K562 (cell line): ENCODE data around the gene SRRT. TPM values are rescaled to one million over a fixed set of nuclear protein-coding genes. Genes with fewer than 3 reads are reported as not detected.

Experiments used
- ARHGAP35 ChIP-seq: fragments of 450-650 bp; IDR thresholded peaks from 2 replicates; pipeline ENCODE4 v1.6.1; 2018; ENCODE audit not compliant: partially characterized antibody
- CBX8 ChIP-seq: fragments of 200-600 bp; sonication (generic); IDR thresholded peaks from 2 replicates; pipeline ENCODE4 v1.6.1; 2012; ENCODE audit warnings: borderline replicate concordance, mixed run types, low read depth, mild to moderate bottlenecking, moderate library complexity, mixed read lengths, low read length, control low read depth, inconsistent platforms; ENCODE audit not compliant: poor library complexity, severe bottlenecking; ENCODE audit errors: extremely low read depth
- CC2D1A ChIP-seq: fragments of 450-650 bp; IDR thresholded peaks from 2 replicates; pipeline ENCODE4 v1.6.1; 2017; ENCODE audit warnings: mild to moderate bottlenecking
- CHD2 ChIP-seq: IDR thresholded peaks from 2 replicates; pipeline ENCODE4 v1.6.1; 2011; ENCODE audit warnings: low read depth, low read length
- EP400 ChIP-seq: fragments of 450-650 bp; IDR thresholded peaks from 2 replicates; pipeline ENCODE4 v1.6.1; 2017; ENCODE audit warnings: antibody characterized with exemption, mild to moderate bottlenecking, moderate library complexity
- EZH2 ChIP-seq: IDR thresholded peaks from 2 replicates; pipeline ENCODE4 v1.6.1; 2012; ENCODE audit warnings: low read depth, mild to moderate bottlenecking, inconsistent platforms, low read length, borderline replicate concordance
- FOXK1 ChIP-seq: sonication (generic); formaldehyde crosslinking; IDR thresholded peaks from 2 replicates; pipeline ENCODE4 v1.8.0; 2022; ENCODE audit warnings: missing genetic modification reagents, mild to moderate bottlenecking, borderline replicate concordance
- FUS ChIP-seq: fragments of 200-400 bp; formaldehyde crosslinking; optimal IDR thresholded peaks from 2 replicates; pipeline ENCODE3; 2017; ENCODE audit warnings: low read depth, low read length
- IFI16 ChIP-seq: fragments of 250-450 bp; sonication (Bioruptor Pico); IDR thresholded peaks from 2 replicates; pipeline ENCODE4 v2.1.2; 2022; ENCODE audit warnings: mild to moderate bottlenecking, inconsistent platforms
- KAT2B ChIP-seq: IDR thresholded peaks from one replicate; pipeline ENCODE4 v1.6.1; 2012; ENCODE audit warnings: low read depth, mild to moderate bottlenecking, control low read depth, inconsistent platforms, low read length, moderate library complexity
- LARP7 ChIP-seq: fragments of 450-650 bp; IDR thresholded peaks from 2 replicates; pipeline ENCODE4 v1.6.1; 2016
- MIER1 ChIP-seq: fragments of 450-650 bp; IDR thresholded peaks from 2 replicates; pipeline ENCODE4 v1.6.1; 2016; ENCODE audit warnings: antibody characterized with exemption, mild to moderate bottlenecking, low read depth
- PBX2 ChIP-seq, 2 experiments: IDR thresholded peaks in 1 of 2; conservative IDR thresholded peaks in 1 of 2; 2 replicates each; pipeline ENCODE4 v1.6.1; 2016; ENCODE audit warnings: low read depth in 2 of 2, mild to moderate bottlenecking in 1 of 2, missing compliant biosample characterization in 1 of 2, missing genetic modification characterization in 1 of 2, moderate library complexity in 1 of 2
- PML ChIP-seq: IDR thresholded peaks from 2 replicates; pipeline ENCODE4 v1.6.1; 2012; ENCODE audit warnings: low read length, inconsistent platforms
- POLR2AphosphoS2 ChIP-seq: IDR thresholded peaks from 2 replicates; pipeline ENCODE4 v1.6.1; 2012; ENCODE audit warnings: low read length, improper control_type of control experiment
- PTRF ChIP-seq: fragments of 450-650 bp; IDR thresholded peaks from 2 replicates; pipeline ENCODE4 v1.6.1; 2016; ENCODE audit warnings: mild to moderate bottlenecking, missing genetic modification characterization, missing compliant biosample characterization
- RBM39 ChIP-seq: fragments of 200-400 bp; formaldehyde crosslinking; optimal IDR thresholded peaks from 2 replicates; pipeline ENCODE3; 2018; ENCODE audit warnings: low read depth, low read length
- SMARCE1 ChIP-seq: fragments of 450-650 bp; IDR thresholded peaks from 2 replicates; pipeline ENCODE4 v1.7.1; 2016; ENCODE audit warnings: mild to moderate bottlenecking
- SP1 ChIP-seq: sonication (generic); formaldehyde crosslinking; IDR thresholded peaks from 2 replicates; pipeline ENCODE4 v1.8.1; 2022; ENCODE audit warnings: mild to moderate bottlenecking, missing genetic modification reagents
- SREBF2 ChIP-seq: sonication (generic); formaldehyde crosslinking; IDR thresholded peaks from 2 replicates; pipeline ENCODE4 v1.4.0; 2020; ENCODE audit warnings: mild to moderate bottlenecking, missing genetic modification reagents
- STAT5B ChIP-seq: fragments of 250-450 bp; sonication (Bioruptor Pico); IDR thresholded peaks from 2 replicates; pipeline ENCODE4 v1.8.0; 2021; ENCODE audit warnings: mild to moderate bottlenecking, inconsistent platforms
- TCF7 ChIP-seq: sonication (generic); IDR thresholded peaks from 2 replicates; pipeline ENCODE4 v1.6.1; 2016; ENCODE audit warnings: antibody characterized with exemption, borderline replicate concordance
- ZKSCAN1 ChIP-seq: fragments of 150-350 bp; IDR thresholded peaks from 2 replicates; pipeline ENCODE4 v1.6.1; 2016; ENCODE audit warnings: low read depth, low read length
- ZNF133 ChIP-seq: fragments of 250-450 bp; sonication (Bioruptor Pico); IDR thresholded peaks from 2 replicates; pipeline ENCODE4 v1.4.0; 2020; ENCODE audit warnings: mild to moderate bottlenecking
- ZNF197 ChIP-seq: fragments of 200-800 bp; sonication (Bioruptor generic); IDR thresholded peaks from 2 replicates; pipeline ENCODE4 v1.6.1; 2016; ENCODE audit warnings: low read depth, missing genetic modification characterization, missing compliant biosample characterization
- polyA plus RNA-seq, 8 experiments: library from polyadenylated mRNA; depleted of rRNA in 4 of 8; stranded (reverse) in 5 of 8; unstranded in 3 of 8; fragments of >200 nt; fragmentation: Nextera tagmentation in 2 of 8; fragmentation: Illumina TruSeq in 1 of 8; extraction: Ambion mirVana in 2 of 8; extraction: Trizol in 1 of 8; gene quantifications; 2 replicates each; pipeline versions ENCODE4 v1.2.1 to v1.2.3, GENCODE V29; 2011 to 2014; ENCODE audit warnings: inconsistent platforms in 1 of 8, missing spikeins in 1 of 8
- total RNA-seq, 7 experiments: library from RNA; depleted of rRNA in 6 of 7; stranded (reverse); fragments of >200 nt in 6 of 7; fragmentation: Illumina TruSeq in 2 of 7; extraction: Trizol in 2 of 7; gene quantifications; 2 replicates each; pipeline versions ENCODE4 v1.2.1 to v1.2.3, GENCODE V29; 2011 to 2021; ENCODE audit warnings: low replicate concordance in 1 of 7
- TF ChIP-seq, protein P1 (sequence below): sonication (generic); formaldehyde crosslinking; IDR thresholded peaks from 2 replicates; pipeline ENCODE4 v1.8.0; 2022; ENCODE audit warnings: mild to moderate bottlenecking, missing genetic modification reagents, borderline replicate concordance

Gene SRRT
- total and polyA plus RNA-seq, 9 of the 15 experiments (the other 6 are each of a cell fraction or from before 2014, with no cell fraction given), result 10.3 to 263 (median 84.4) TPM

- no peak for TF ChIP-seq PBX2 (CRISPR knock-in tag; IDR thresholded peaks at IDR 0.05; ENCODE audit: low read depth)
- TF ChIP-seq PBX2 (tag; conservative IDR thresholded peaks at IDR 0.05; ENCODE audit: low read depth), result no peak
- TF ChIP-seq SMARCE1, result peak; percentile 19; the same call in 1 of the 2 replicates
- TF ChIP-seq ZKSCAN1, result 0 out of 2 replicates have a peak, but pooled peaks have one; percentile 19
- TF ChIP-seq CHD2, result peak; percentile 98
- TF ChIP-seq IFI16 (CRISPR knock-in tag), result no peak
- TF ChIP-seq KAT2B, result no peak
- TF ChIP-seq POLR2AphosphoS2, result peak; percentile 96
- peak; percentile 69; the same call in 1 of the 2 replicates for TF ChIP-seq ZNF197 (CRISPR knock-in tag)
- TF ChIP-seq EP400, result peak; percentile 97
- peak; percentile 95 for TF ChIP-seq SP1 (CRISPR knock-in tag)
- no peak for TF ChIP-seq CBX8
- no peak for TF ChIP-seq PTRF (tag)
- peak; percentile 76; the same call in 1 of the 2 replicates for TF ChIP-seq FOXK1 (CRISPR knock-in tag)
- no peak for TF ChIP-seq MIER1
- TF ChIP-seq RBM39, result peak; percentile 87
- no peak for TF ChIP-seq LARP7
- TF ChIP-seq CC2D1A, result peak; percentile 89
- TF ChIP-seq STAT5B (CRISPR knock-in tag), result no peak
- TF ChIP-seq ARHGAP35, result peak; percentile 91
- TF ChIP-seq SREBF2 (CRISPR knock-in tag), result no peak
- TF ChIP-seq, protein P1, sequence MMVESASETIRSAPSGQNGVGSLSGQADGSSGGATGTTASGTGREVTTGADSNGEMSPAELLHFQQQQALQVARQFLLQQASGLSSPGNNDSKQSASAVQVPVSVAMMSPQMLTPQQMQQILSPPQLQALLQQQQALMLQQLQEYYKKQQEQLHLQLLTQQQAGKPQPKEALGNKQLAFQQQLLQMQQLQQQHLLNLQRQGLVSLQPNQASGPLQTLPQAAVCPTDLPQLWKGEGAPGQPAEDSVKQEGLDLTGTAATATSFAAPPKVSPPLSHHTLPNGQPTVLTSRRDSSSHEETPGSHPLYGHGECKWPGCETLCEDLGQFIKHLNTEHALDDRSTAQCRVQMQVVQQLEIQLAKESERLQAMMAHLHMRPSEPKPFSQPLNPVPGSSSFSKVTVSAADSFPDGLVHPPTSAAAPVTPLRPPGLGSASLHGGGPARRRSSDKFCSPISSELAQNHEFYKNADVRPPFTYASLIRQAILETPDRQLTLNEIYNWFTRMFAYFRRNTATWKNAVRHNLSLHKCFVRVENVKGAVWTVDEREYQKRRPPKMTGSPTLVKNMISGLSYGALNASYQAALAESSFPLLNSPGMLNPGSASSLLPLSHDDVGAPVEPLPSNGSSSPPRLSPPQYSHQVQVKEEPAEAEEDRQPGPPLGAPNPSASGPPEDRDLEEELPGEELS, result no peak
- no peak for TF ChIP-seq FUS
- TF ChIP-seq PML, result peak; percentile 93
- TF ChIP-seq TCF7, result 0 out of 2 replicates have a peak, but pooled peaks have one; percentile 33
- no peak for TF ChIP-seq EZH2
- TF ChIP-seq ZNF133 (CRISPR knock-in tag), result peak; percentile 82; the same call in 1 of the 2 replicates
Observed at GRCh38 chr7:100874577-100875355, at the start of gene SRRT (continued).
